ENCODE results near the gene NCK1.

The NCK1 gene

GRCh38 chr3:136906725-136907124 lies 44.7 kb downstream of the NCK1 start:
- no peak overlapping the region for H3K27ac ChIP-seq
- H4K20me1 ChIP-seq = peaks cover 26 to 81% (median 56%) of the 10 kb centered on the region in 11 experiments; a peak in 17 of 22 replicates
- H3K4me1 ChIP-seq = peaks cover 7 to 44% (median 9%) of the 10 kb centered on the region in 10 experiments; a peak in 15 of 20 replicates

GRCh38 chr3:136908297-136908696 lies 46.3 kb downstream of the NCK1 start:
- peaks cover 0 to 29% (median 0%) of the 10 kb centered on the region in 10 experiments; a peak in 6 of 20 replicates for H3K4me1 ChIP-seq
- H4K20me1 ChIP-seq = peaks cover 23 to 82% (median 53%) of the 10 kb centered on the region in 11 experiments; a peak in 17 of 22 replicates
- H3K27me3 ChIP-seq = no peaks in the 10 kb centered on the region
- no peak overlapping the region for H3K4me2 ChIP-seq
- no peak for TF ChIP-seq Cebpa-rat (IDR thresholded peaks at IDR 0.05)
- H3K27ac ChIP-seq = no peak overlapping the region
- no peak overlapping the region for H3K4me3 ChIP-seq
- peaks cover 46 to 82% (median 69%) of the 10 kb centered on the region in 11 experiments for H3K9me3 ChIP-seq (replicated peaks in 1 of 11)
- H3K9ac ChIP-seq = no peak overlapping the region
- peaks cover 27 to 74% (median 59%) of the 10 kb centered on the region in 11 experiments for H3K36me3 ChIP-seq

More at GRCh38 chr3:136906725-136907124, 44.7 kb downstream of the NCK1 start:
- no peak for TF ChIP-seq Cebpa-rat (IDR thresholded peaks at IDR 0.05)
- Histone ChIP-seq H3K27me3 (no peaks in the 10 kb centered on the region), H3K4me3 (no peak overlapping the region), H3K36me3 (peaks cover 22 to 61% (median 47%) of the 10 kb centered on the region in 11 experiments; a peak in 21 of 22 replicates), H3K9me3 (replicated peaks in 1 of 11) (peaks cover 34 to 82% (median 59%) of the 10 kb centered on the region in 11 experiments), H3K4me2 (peak overlapping the region in 2 of 11 experiments; percentile 7 to 13; a peak in 2 of 22 replicates), H3K9ac (no peak overlapping the region)

- H3K27ac ChIP-seq = no peak overlapping the region
- H3K27me3 ChIP-seq = no peaks in the 10 kb centered on the region
- H3K4me1 ChIP-seq = peaks cover 0 to 29% (median 0%) of the 10 kb centered on the region in 10 experiments; a peak in 5 of 20 replicates
- H3K9me3 ChIP-seq (replicated peaks in 1 of 11) = peaks cover 37 to 82% (median 69%) of the 10 kb centered on the region in 11 experiments
- H4K20me1 ChIP-seq = peaks cover 23 to 91% (median 53%) of the 10 kb centered on the region in 11 experiments; a peak in 17 of 22 replicates
- no peak overlapping the region for H3K9ac ChIP-seq
- no peak overlapping the region for H3K4me2 ChIP-seq
- H3K4me3 ChIP-seq = no peak overlapping the region
- H3K36me3 ChIP-seq = peaks cover 24 to 74% (median 57%) of the 10 kb centered on the region in 11 experiments
- no peak for TF ChIP-seq Cebpa-rat (IDR thresholded peaks at IDR 0.05)
Observed at GRCh38 chr3:136909187-136909586, 47.2 kb downstream of the NCK1 start.

- Histone ChIP-seq H3K9me3 (replicated peaks in 1 of 11) (peaks cover 22 to 82% (median 67%) of the 10 kb centered on the region in 11 experiments; a peak in 20 of 22 replicates), H3K27me3 (no peaks in the 10 kb centered on the region), H3K9ac (no peak overlapping the region), H3K27ac (no peak overlapping the region), H4K20me1 (peaks cover 23 to 96% (median 58%) of the 10 kb centered on the region in 11 experiments; a peak in 17 of 22 replicates), H3K36me3 (peaks cover 12 to 74% (median 55%) of the 10 kb centered on the region in 11 experiments; a peak in 21 of 22 replicates), H3K4me2 (no peak overlapping the region), H3K4me1 (peaks cover 0 to 37% (median 0%) of the 10 kb centered on the region in 10 experiments; a peak in 5 of 20 replicates), H3K4me3 (no peak overlapping the region)
- no peak for TF ChIP-seq Cebpa-rat (IDR thresholded peaks at IDR 0.05)
Observed at GRCh38 chr3:136910697-136911096, 48.7 kb downstream of the NCK1 start.

- Histone ChIP-seq H3K27me3 (no peaks in the 10 kb centered on the region), H3K9me3 (replicated peaks in 1 of 11) (peaks cover 20 to 72% (median 55%) of the 10 kb centered on the region in 11 experiments; a peak in 20 of 22 replicates), H4K20me1 (peaks cover 10 to 93% (median 40%) of the 10 kb centered on the region in 11 experiments; a peak in 15 of 22 replicates), H3K4me2 (no peak overlapping the region), H3K4me3 (no peak overlapping the region), H3K27ac (no peak overlapping the region), H3K9ac (no peak overlapping the region), H3K4me1 (peaks cover 0 to 27% (median under 1%) of the 10 kb centered on the region in 10 experiments; a peak in 9 of 20 replicates), H3K36me3 (peaks cover 15 to 63% (median 49%) of the 10 kb centered on the region in 11 experiments; a peak in 20 of 22 replicates)
- TF ChIP-seq Cebpa-rat (IDR thresholded peaks at IDR 0.05) = no peak
Observed at GRCh38 chr3:136913168-136913567, 51.2 kb downstream of the NCK1 start.

- Histone ChIP-seq H3K9me3 (replicated peaks in 1 of 11) (peaks cover 20 to 68% (median 55%) of the 10 kb centered on the region in 11 experiments; a peak in 20 of 22 replicates), H4K20me1 (peaks cover 0 to 93% (median 31%) of the 10 kb centered on the region in 11 experiments; a peak in 13 of 22 replicates), H3K9ac (no peak overlapping the region), H3K4me2 (no peak overlapping the region), H3K4me3 (no peak overlapping the region), H3K36me3 (peaks cover 15 to 68% (median 49%) of the 10 kb centered on the region in 11 experiments; a peak in 20 of 22 replicates), H3K27ac (no peak overlapping the region), H3K4me1 (peaks cover 9 to 31% (median 16%) of the 10 kb centered on the region in 10 experiments; a peak in 19 of 20 replicates), H3K27me3 (no peaks in the 10 kb centered on the region)
- TF ChIP-seq Cebpa-rat (IDR thresholded peaks at IDR 0.05) = no peak
Observed at GRCh38 chr3:136914739-136915138, 52.7 kb downstream of the NCK1 start.

- peaks cover 11 to 33% (median 20%) of the 10 kb centered on the region in 10 experiments; a peak in 19 of 20 replicates for H3K4me1 ChIP-seq
- H3K36me3 ChIP-seq = peaks cover 15 to 67% (median 46%) of the 10 kb centered on the region in 11 experiments; a peak in 20 of 22 replicates
- H4K20me1 ChIP-seq = peaks cover 0 to 87% (median 23%) of the 10 kb centered on the region in 11 experiments; a peak in 12 of 22 replicates
- H3K9ac ChIP-seq = no peak overlapping the region
- H3K27ac ChIP-seq = no peak overlapping the region
- H3K27me3 ChIP-seq = no peaks in the 10 kb centered on the region
- TF ChIP-seq Cebpa-rat (IDR thresholded peaks at IDR 0.05) = no peak
- no peak overlapping the region for H3K4me3 ChIP-seq
- no peak overlapping the region for H3K4me2 ChIP-seq
- peaks cover 20 to 59% (median 55%) of the 10 kb centered on the region in 11 experiments; a peak in 20 of 22 replicates for H3K9me3 ChIP-seq (replicated peaks in 1 of 11)
Observed at GRCh38 chr3:136916223-136916622, 54.2 kb downstream of the NCK1 start.

- H3K27me3 ChIP-seq = no peaks in the 10 kb centered on the region
- H3K4me1 ChIP-seq = peaks cover 11 to 33% (median 20%) of the 10 kb centered on the region in 10 experiments; a peak in 19 of 20 replicates
- no peak overlapping the region for H3K4me3 ChIP-seq
Observed at GRCh38 chr3:136919799-136920580, 58.0 kb downstream of the NCK1 start.

More at GRCh38 chr3:136919799-136920580, 58.0 kb downstream of the NCK1 start:
- Histone ChIP-seq H3K9me3 (replicated peaks in 1 of 11) (peaks cover 7 to 30% (median 23%) of the 10 kb centered on the region in 11 experiments; a peak in 20 of 22 replicates), H4K20me1 (peaks cover 0 to 90% (median 41%) of the 10 kb centered on the region in 11 experiments; a peak in 13 of 22 replicates), H3K9ac (no peak overlapping the region), H3K4me2 (peak overlapping the region; percentile 20 to 68 (median 48); a peak in 17 of 22 replicates), H3K36me3 (peaks cover 10 to 41% (median 27%) of the 10 kb centered on the region in 11 experiments; a peak in 18 of 22 replicates), H3K27ac (peak overlapping the region in 4 of 11 experiments; percentile 0 to 34 (median 24); a peak in 4 of 22 replicates)
- no peak for TF ChIP-seq Cebpa-rat (IDR thresholded peaks at IDR 0.05)

Data from BLaER1 treated with 17β-estradiol and CSF1 and Interleukin-3, amounts not matched to agents 10 nM and 100 nM (cell line).